HepG2 (cell line): Measurements from ENCODE around the gene RAB6A. TPM values are rescaled to one million over a fixed set of nuclear protein-coding genes. Genes with fewer than 3 reads are reported as not detected.

Source experiments
- AHDC1 ChIP-seq: sonication (generic); formaldehyde crosslinking; IDR thresholded peaks from 2 replicates; pipeline ENCODE4 v1.5.1; 2020; ENCODE audit warnings: mild to moderate bottlenecking, missing genetic modification reagents, borderline replicate concordance
- CCDC6 ChIP-seq: sonication (generic); formaldehyde crosslinking; IDR thresholded peaks from 2 replicates; pipeline ENCODE4 v1.8.1; 2022; ENCODE audit warnings: mild to moderate bottlenecking, missing genetic modification reagents, moderate library complexity
- DBP ChIP-seq: sonication (generic); formaldehyde crosslinking; IDR thresholded peaks from 2 replicates; pipeline ENCODE4 v1.4.0; 2020; ENCODE audit warnings: missing genetic modification reagents; ENCODE audit errors: not compliant biosample characterization
- DNMT3B ChIP-seq: conservative IDR thresholded peaks from 2 replicates; pipeline ENCODE4 v1.6.1; 2016; ENCODE audit warnings: missing biosample characterization, control low read depth
- EHMT2 ChIP-seq: fragments of 200-600 bp; sonication (generic); IDR thresholded peaks from 2 replicates; pipeline ENCODE4 v1.7.0; 2017; ENCODE audit warnings: antibody characterized with exemption, low read depth, low read length, borderline replicate concordance
- HMG20B ChIP-seq: conservative IDR thresholded peaks from 2 replicates; pipeline ENCODE4 v1.6.1; 2016; ENCODE audit warnings: missing genetic modification reagents, missing compliant biosample characterization
- MED8 ChIP-seq: sonication (generic); formaldehyde crosslinking; IDR thresholded peaks from 2 replicates; pipeline ENCODE4 v1.8.1; 2023; ENCODE audit warnings: mild to moderate bottlenecking, missing genetic modification reagents; ENCODE audit not compliant: insufficient replicate concordance
- NCOA1 ChIP-seq: sonication (generic); formaldehyde crosslinking; IDR thresholded peaks from 2 replicates; pipeline ENCODE4 v1.9.0; 2021; ENCODE audit warnings: missing genetic modification reagents
- NCOR1 ChIP-seq: fragments of 200-600 bp; sonication (generic); IDR thresholded peaks from 2 replicates; pipeline ENCODE4 v1.7.0; 2017; ENCODE audit warnings: antibody characterized with exemption, low read length, borderline replicate concordance
- RORA ChIP-seq: sonication (generic); formaldehyde crosslinking; IDR thresholded peaks from 2 replicates; pipeline ENCODE4 v1.5.0; 2020; ENCODE audit warnings: mild to moderate bottlenecking, missing genetic modification reagents, moderate library complexity
- SKI ChIP-seq: fragments of 450-650 bp; IDR thresholded peaks from one replicate; pipeline ENCODE4 v1.6.1; 2018; ENCODE audit warnings: mild to moderate bottlenecking; ENCODE audit not compliant: partially characterized antibody
- ZFP36L2 ChIP-seq: sonication (generic); formaldehyde crosslinking; IDR thresholded peaks from 2 replicates; pipeline ENCODE4 v1.4.0; 2020; ENCODE audit warnings: missing genetic modification reagents
- ZIK1 ChIP-seq: sonication (generic); formaldehyde crosslinking; IDR thresholded peaks from 2 replicates; pipeline ENCODE4 v1.5.0; 2020; ENCODE audit warnings: mild to moderate bottlenecking, low read depth, missing genetic modification reagents, borderline replicate concordance
- ZKSCAN8 ChIP-seq: IDR thresholded peaks from 2 replicates; pipeline ENCODE4 v1.6.1; 2016; ENCODE audit warnings: borderline replicate concordance, missing genetic modification reagents, missing compliant biosample characterization
- ZNF138 ChIP-seq: sonication (generic); formaldehyde crosslinking; IDR thresholded peaks from 2 replicates; pipeline ENCODE4 v1.5.0; 2020; ENCODE audit warnings: mild to moderate bottlenecking, low read depth, missing genetic modification reagents
- ZNF232 ChIP-seq: sonication (generic); formaldehyde crosslinking; IDR thresholded peaks from 2 replicates; pipeline ENCODE4 v1.4.0; 2020; ENCODE audit warnings: missing genetic modification reagents, borderline replicate concordance
- ZNF329 ChIP-seq: sonication (generic); formaldehyde crosslinking; IDR thresholded peaks from 2 replicates; pipeline ENCODE4 v1.9.0; 2021; ENCODE audit warnings: low read depth, mild to moderate bottlenecking, missing genetic modification reagents
- ZNF577 ChIP-seq: sonication (generic); formaldehyde crosslinking; IDR thresholded peaks from 2 replicates; pipeline ENCODE4 v1.4.0; 2020; ENCODE audit warnings: mild to moderate bottlenecking, low read depth, missing genetic modification reagents, borderline replicate concordance
- ZNF672 ChIP-seq: sonication (generic); formaldehyde crosslinking; IDR thresholded peaks from 2 replicates; pipeline ENCODE4 v1.8.1; 2022; ENCODE audit warnings: missing genetic modification reagents
- ZNF770 ChIP-seq: sonication (generic); formaldehyde crosslinking; IDR thresholded peaks from 2 replicates; pipeline ENCODE4 v1.5.0; 2020; ENCODE audit warnings: mild to moderate bottlenecking, missing genetic modification reagents
- polyA plus RNA-seq, 8 experiments: library from polyadenylated mRNA; depleted of rRNA in 3 of 8; stranded (reverse) in 7 of 8; unstranded in 1 of 8; fragments of >200 nt; fragmentation: Illumina TruSeq in 4 of 8; extraction: Trizol in 4 of 8; gene quantifications; 2 replicates each; pipeline versions ENCODE4 v1.2.1 to v1.2.3, GENCODE V29; 2011 to 2016; ENCODE audit warnings: low read depth in 4 of 8, missing spikeins in 1 of 8, mixed read lengths in 1 of 8; ENCODE audit not compliant: insufficient read depth in 1 of 8
- total RNA-seq, 5 experiments: library from RNA; depleted of rRNA; stranded (reverse); fragments of >200 nt; fragmentation: Illumina TruSeq; extraction: Trizol; gene quantifications; 2 replicates each; pipeline ENCODE4 v1.2.3, GENCODE V29; 2016; ENCODE audit warnings: low read depth in 1 of 5

RAB6A gene
- total and polyA plus RNA-seq, 2 of the 13 experiments (the other 11 are each of a cell fraction or from before 2014, with no cell fraction given): 74.3 to 121 TPM

GRCh38 chr11:73652046-73652730 is 108.7 kb downstream of the RAB6A start (continued):
- TF ChIP-seq ZIK1 (CRISPR knock-in tag) (no peak), ZNF138 (CRISPR knock-in tag) (no peak), RORA (CRISPR knock-in tag) (no peak), ZNF329 (no peak), SKI (peak; percentile 49), DNMT3B (CRISPR knock-in tag) (no peak), DBP (CRISPR knock-in tag) (no peak), CCDC6 (CRISPR knock-in tag) (0 out of 2 replicates have a peak, but pooled peaks have one; percentile 57), ZKSCAN8 (CRISPR knock-in tag) (peak; percentile 63; the same call in 1 of the 2 replicates), ZNF672 (CRISPR knock-in tag) (no peak), ZFP36L2 (no peak), EHMT2 (no peak), NCOA1 (CRISPR knock-in tag) (no peak; the same call in 1 of the 2 replicates), ZNF577 (CRISPR knock-in tag) (no peak), ZNF232 (CRISPR knock-in tag) (no peak), MED8 (CRISPR knock-in tag) (no peak), NCOR1 (peak; percentile 54; the same call in 1 of the 2 replicates), AHDC1 (peak; percentile 48), ZNF770 (no peak), HMG20B (0 out of 2 replicates have a peak, but pooled peaks have one; percentile 16)
